ENCODE results near the gene LRRC8C. TPM values are rescaled to one million over a fixed set of nuclear protein-coding genes. Genes with fewer than 3 reads are reported as not detected.

The LRRC8C gene
- total RNA-seq, 1 experiment from 2014 or later, result 8.4 TPM

GRCh38 chr1:89643577-89643976 is 10.7 kb downstream of the LRRC8C start:
- Histone ChIP-seq H3K4me2 (ENCODE audit: low read length) (no peak overlapping the region), H3K4me3 (replicated peaks in 1 of 2; ENCODE audit: low read depth in 1 of 2, low read length in 2 of 2) (no peak overlapping the region), H2AFZ (ENCODE audit: low read depth, low read length, poor library complexity, severe bottlenecking) (no peak overlapping the region), H3K27ac (ENCODE audit: low read depth, low read length) (no peak overlapping the region), H3K4me1 (ENCODE audit: control insufficient read depth in 1 of 2, insufficient read depth in 2 of 2, low read length in 2 of 2) (no peaks in the 10 kb centered on the region), H3K9me3 (ENCODE audit: control insufficient read depth in 1 of 2, insufficient read depth in 1 of 2, low read depth in 1 of 2, low read length in 2 of 2) (no peaks in the 10 kb centered on the region), H3K27me3 (ENCODE audit: insufficient read depth, low read length) (no peaks in the 10 kb centered on the region), H3K79me2 (ENCODE audit: insufficient read depth, low read length) (peaks cover 19% of the 10 kb centered on the region), H4K20me1 (ENCODE audit: insufficient read depth) (no peaks in the 10 kb centered on the region), H3K9me2 (ENCODE audit: insufficient read depth) (no peaks in the 10 kb centered on the region), H3K36me3 (ENCODE audit: control insufficient read depth in 1 of 2, insufficient read depth in 2 of 2, low read length in 2 of 2) (no peaks in the 10 kb centered on the region), H3K9ac (ENCODE audit: low read length) (no peak overlapping the region)
- no peak for ATAC-seq
- intact Hi-C loops (cut with micrococcal nuclease), result no loop called here
- no peak for DNase-seq (ENCODE audit: low read depth, low spot score)
- ChIA-PET POLR2A (no interaction called here), RAD21 (ENCODE audit: low non-redundant PET in 1 of 2, low total read pairs in 2 of 2, uncharacterized antibody in 2 of 2, unreplicated experiment in 2 of 2) (no interaction called here), CTCF (no interaction called here)
- TF ChIP-seq SRF (IDR thresholded peaks at IDR 0.05; ENCODE audit: low read depth) (no peak), EGR1 (IDR thresholded peaks at IDR 0.05; ENCODE audit: low read depth) (no peak), ATF3 (IDR thresholded peaks at IDR 0.05) (no peak), ZNF274 (IDR thresholded peaks at IDR 0.05; ENCODE audit: low read depth, low read length) (no peak), SP1 (IDR thresholded peaks at IDR 0.05; ENCODE audit: low read depth) (no peak), CEBPB (IDR thresholded peaks at IDR 0.05; ENCODE audit: low read depth) (no peak), RAD21 (IDR thresholded peaks at IDR 0.05; ENCODE audit: low read depth) (no peak)
- BruUV-seq (replicated peaks), result no TSS peak

GRCh38 chr1:89644119-89644814 is 11.3 kb downstream of the LRRC8C start:
- H3K4me1 ChIP-seq (ENCODE audit: control insufficient read depth in 1 of 2, insufficient read depth in 2 of 2, low read length in 2 of 2), result no peaks in the 10 kb centered on the region
- no peak for ATAC-seq
- no peaks in the 10 kb centered on the region for H3K9me2 ChIP-seq (ENCODE audit: insufficient read depth)
- no peaks in the 10 kb centered on the region for H3K36me3 ChIP-seq (ENCODE audit: control insufficient read depth in 1 of 2, insufficient read depth in 2 of 2, low read length in 2 of 2)
- H3K79me2 ChIP-seq (ENCODE audit: insufficient read depth, low read length), result peaks cover 16% of the 10 kb centered on the region; the same call in 1 of the 2 replicates
- ChIA-PET CTCF (no interaction called here), POLR2A (no interaction called here), RAD21 (ENCODE audit: low non-redundant PET in 1 of 2, low total read pairs in 2 of 2, uncharacterized antibody in 2 of 2, unreplicated experiment in 2 of 2) (no interaction called here)
- no peak overlapping the region for H3K4me2 ChIP-seq (ENCODE audit: low read length)
- no peak overlapping the region for H3K4me3 ChIP-seq (replicated peaks in 1 of 2; ENCODE audit: low read depth in 1 of 2, low read length in 2 of 2)
- no peaks in the 10 kb centered on the region for H4K20me1 ChIP-seq (ENCODE audit: insufficient read depth)
- no peaks in the 10 kb centered on the region for H3K9me3 ChIP-seq (ENCODE audit: control insufficient read depth in 1 of 2, insufficient read depth in 1 of 2, low read depth in 1 of 2, low read length in 2 of 2)
- H3K9ac ChIP-seq (ENCODE audit: low read length), result no peak overlapping the region
- intact Hi-C loops (cut with micrococcal nuclease), result no loop called here
- no peak overlapping the region for H3K27ac ChIP-seq (ENCODE audit: low read depth, low read length)
- no peak for DNase-seq (ENCODE audit: low read depth, low spot score)
- TF ChIP-seq POLR2A (IDR thresholded peaks at IDR 0.05; ENCODE audit: borderline replicate concordance, extremely low read depth, insufficient read depth, insufficient read length) (no peak), ZNF274 (IDR thresholded peaks at IDR 0.05; ENCODE audit: low read depth, low read length) (no peak), ATF3 (IDR thresholded peaks at IDR 0.05) (no peak), ZBTB33 (IDR thresholded peaks at IDR 0.05; ENCODE audit: extremely low read depth, insufficient replicate concordance, low read length) (no peak)
- no TSS peak for BruUV-seq (replicated peaks)
- H3K27me3 ChIP-seq (ENCODE audit: insufficient read depth, low read length), result no peaks in the 10 kb centered on the region
- H2AFZ ChIP-seq (ENCODE audit: low read depth, low read length, poor library complexity, severe bottlenecking), result no peak overlapping the region

All from HCT116 (cell line).